Keratinocyte (primary cell): ENCODE measurements around the gene ZNF438. TPM values are rescaled to one million over a fixed set of nuclear protein-coding genes. Genes with fewer than 3 reads are reported as not detected.

Experiments used
- DNase-seq: peaks from one replicate; pipeline ENCODE4 v3.0.0-alpha.2; 2011; ENCODE audit warnings: low read depth, missing footprints, low spot score
- FAIRE-seq: peaks from 2 replicates; lab custom pipeline; 2011; peaks lifted over from hg19 to GRCh38; lab: Jason Lieb, UNC
- H2AFZ ChIP-seq: 2 replicates; pipeline ENCODE4 v1.6.0; 2012; ENCODE audit warnings: low read length, control low read depth, inconsistent platforms; ENCODE audit not compliant: control insufficient read depth
- H3K27ac ChIP-seq: 2 replicates; pipeline ENCODE4 v1.5.1; 2011; ENCODE audit warnings: low read length; ENCODE audit not compliant: control insufficient read depth, insufficient read depth
- H3K27me3 ChIP-seq: 3 replicates; pipeline ENCODE4 v1.6.0; 2011; ENCODE audit warnings: low read length; ENCODE audit not compliant: control insufficient read depth, insufficient read depth; ENCODE audit errors: extremely low read depth
- H3K36me3 ChIP-seq, 2 experiments: 2 replicates in 1 of 2; 3 replicates in 1 of 2; pipeline ENCODE4 v1.5.1; 2011; ENCODE audit warnings: low read length in 2 of 2, mild to moderate bottlenecking in 1 of 2; ENCODE audit not compliant: control insufficient read depth in 2 of 2, insufficient read depth in 2 of 2; ENCODE audit errors: extremely low read depth in 1 of 2
- H3K4me1 ChIP-seq: 3 replicates; pipeline ENCODE4 v1.5.1; 2011; ENCODE audit warnings: low read length; ENCODE audit not compliant: control insufficient read depth, insufficient read depth; ENCODE audit errors: extremely low read depth
- H3K4me2 ChIP-seq: 3 replicates; pipeline ENCODE4 v1.6.0; 2011; ENCODE audit warnings: low read depth, low read length; ENCODE audit not compliant: control insufficient read depth, insufficient read depth; ENCODE audit errors: extremely low read depth
- H3K4me3 ChIP-seq, 3 experiments: fragments of 200-600 bp in 1 of 3; sonication (generic) in 1 of 3; 2 replicates in 2 of 3; 3 replicates in 1 of 3; pipeline ENCODE4 v1.5.1; 2011 to 2016; ENCODE audit warnings: low read length in 3 of 3, mild to moderate bottlenecking in 3 of 3, control low read depth in 2 of 3, inconsistent platforms in 1 of 3, low read depth in 1 of 3, mixed read lengths in 1 of 3, mixed run types in 1 of 3, moderate library complexity in 1 of 3; ENCODE audit not compliant: control insufficient read depth in 2 of 3, insufficient read depth in 2 of 3; ENCODE audit errors: extremely low read depth in 1 of 3
- H3K79me2 ChIP-seq: 2 replicates; pipeline ENCODE4 v1.6.0; 2012; ENCODE audit warnings: low read length; ENCODE audit not compliant: control insufficient read depth, insufficient read depth
- H3K9ac ChIP-seq: 3 replicates; pipeline ENCODE4 v1.6.0; 2011; ENCODE audit warnings: low read length; ENCODE audit not compliant: control insufficient read depth, insufficient read depth; ENCODE audit errors: extremely low read depth
- H3K9me1 ChIP-seq: 3 replicates; pipeline ENCODE4 v1.6.0; 2011; ENCODE audit warnings: low read length; ENCODE audit not compliant: control insufficient read depth, insufficient read depth; ENCODE audit errors: extremely low read depth
- H3K9me3 ChIP-seq: 2 replicates; pipeline ENCODE4 v1.5.1; 2012; ENCODE audit warnings: low read depth, low read length; ENCODE audit not compliant: control insufficient read depth
- H4K20me1 ChIP-seq: 3 replicates; pipeline ENCODE4 v1.6.0; 2011; ENCODE audit warnings: low read length; ENCODE audit not compliant: control insufficient read depth, insufficient read depth; ENCODE audit errors: extremely low read depth
- EZH2 ChIP-seq: IDR thresholded peaks from one replicate; pipeline ENCODE4 v1.6.1; 2012; ENCODE audit warnings: inconsistent platforms, mild to moderate bottlenecking, low read length, moderate library complexity
- dilution Hi-C: fragments of 300-500 bp; cut with MboI; formaldehyde crosslinking; loops from one replicate; pipeline ENCODE4 v1.7.0; 2020; ENCODE audit warnings: low sequenced_read_pairs; ENCODE audit not compliant: extremely low pct_ligation_motif_present
- polyA plus RNA-seq, 5 experiments: library from polyadenylated mRNA; depleted of rRNA in 3 of 5; stranded (reverse) in 3 of 5; stranded (forward) in 1 of 5; unstranded in 1 of 5; fragments of >200 nt; gene quantifications; 1 replicate in 1 of 5; 2 replicates in 3 of 5; 3 replicates in 1 of 5; pipeline versions ENCODE4 v1.2.1 to v1.2.3, GENCODE V29; 2011 to 2012; ENCODE audit warnings: missing spikeins in 2 of 5, low read depth in 1 of 5, low replicate concordance in 1 of 5
- TF ChIP-seq, protein P1 (sequence below), 3 experiments: IDR thresholded peaks in 1 of 3; conservative IDR thresholded peaks in 1 of 3; optimal IDR thresholded peaks in 1 of 3; 2 replicates in 2 of 3; 3 replicates in 1 of 3; pipeline versions ENCODE3 to v1.5.1; 2011; ENCODE audit warnings: low read length in 3 of 3, mild to moderate bottlenecking in 3 of 3, moderate library complexity in 2 of 3, control low read depth in 1 of 3, inconsistent platforms in 1 of 3; ENCODE audit not compliant: insufficient read depth in 2 of 3; ENCODE audit errors: extremely low read depth in 1 of 3

ZNF438 gene
- polyA plus RNA-seq, 1 donor (not counting 4 experiments of a cell fraction or from before 2014, with no cell fraction given): 2.8 TPM

DNA sequence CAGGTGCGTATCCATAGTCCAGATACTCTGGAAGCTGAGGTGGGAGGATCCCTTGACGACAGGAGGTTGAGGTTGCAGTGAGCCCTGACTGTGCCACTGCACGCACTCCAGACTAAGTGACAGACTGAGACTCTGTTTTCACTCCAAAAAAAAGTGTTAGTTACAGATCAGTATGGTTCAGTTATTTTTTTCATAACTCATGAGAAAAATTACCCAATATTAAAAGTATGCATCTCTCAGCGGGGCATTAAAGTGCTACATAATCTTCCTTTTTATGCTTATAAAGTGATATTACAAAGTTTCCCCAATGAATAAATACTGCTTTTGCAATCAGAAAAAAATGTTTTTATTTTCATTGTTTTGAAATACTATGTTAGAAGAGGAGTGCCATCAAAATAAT lies 147.9 kb downstream of the ZNF438 start:
- Histone ChIP-seq H3K9ac (no peak overlapping the region), H3K4me3 (no peak overlapping the region), H3K36me3 (no peaks in the 10 kb centered on the region), H2AFZ (no peak overlapping the region), H3K4me2 (no peak overlapping the region), H3K27ac (no peak overlapping the region), H3K79me2 (no peaks in the 10 kb centered on the region), H4K20me1 (no peaks in the 10 kb centered on the region), H3K9me3 (no peaks in the 10 kb centered on the region), H3K9me1 (no peaks in the 10 kb centered on the region), H3K4me1 (no peaks in the 10 kb centered on the region), H3K27me3 (no peaks in the 10 kb centered on the region)
- TF ChIP-seq, protein P1, sequence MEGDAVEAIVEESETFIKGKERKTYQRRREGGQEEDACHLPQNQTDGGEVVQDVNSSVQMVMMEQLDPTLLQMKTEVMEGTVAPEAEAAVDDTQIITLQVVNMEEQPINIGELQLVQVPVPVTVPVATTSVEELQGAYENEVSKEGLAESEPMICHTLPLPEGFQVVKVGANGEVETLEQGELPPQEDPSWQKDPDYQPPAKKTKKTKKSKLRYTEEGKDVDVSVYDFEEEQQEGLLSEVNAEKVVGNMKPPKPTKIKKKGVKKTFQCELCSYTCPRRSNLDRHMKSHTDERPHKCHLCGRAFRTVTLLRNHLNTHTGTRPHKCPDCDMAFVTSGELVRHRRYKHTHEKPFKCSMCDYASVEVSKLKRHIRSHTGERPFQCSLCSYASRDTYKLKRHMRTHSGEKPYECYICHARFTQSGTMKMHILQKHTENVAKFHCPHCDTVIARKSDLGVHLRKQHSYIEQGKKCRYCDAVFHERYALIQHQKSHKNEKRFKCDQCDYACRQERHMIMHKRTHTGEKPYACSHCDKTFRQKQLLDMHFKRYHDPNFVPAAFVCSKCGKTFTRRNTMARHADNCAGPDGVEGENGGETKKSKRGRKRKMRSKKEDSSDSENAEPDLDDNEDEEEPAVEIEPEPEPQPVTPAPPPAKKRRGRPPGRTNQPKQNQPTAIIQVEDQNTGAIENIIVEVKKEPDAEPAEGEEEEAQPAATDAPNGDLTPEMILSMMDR (optimal IDR thresholded peaks at IDR 0.05 in 1 of 3, IDR thresholded peaks at IDR 0.05 in 1 of 3, conservative IDR thresholded peaks at IDR 0.05 in 1 of 3; ENCODE audit: extremely low read depth in 1 of 3, insufficient read depth in 2 of 3, low read length in 3 of 3): no peak
- TF ChIP-seq EZH2: no peak
- dilution Hi-C loops: no loop called here
- DNase-seq (no peak), FAIRE-seq (no peak)

DNA sequence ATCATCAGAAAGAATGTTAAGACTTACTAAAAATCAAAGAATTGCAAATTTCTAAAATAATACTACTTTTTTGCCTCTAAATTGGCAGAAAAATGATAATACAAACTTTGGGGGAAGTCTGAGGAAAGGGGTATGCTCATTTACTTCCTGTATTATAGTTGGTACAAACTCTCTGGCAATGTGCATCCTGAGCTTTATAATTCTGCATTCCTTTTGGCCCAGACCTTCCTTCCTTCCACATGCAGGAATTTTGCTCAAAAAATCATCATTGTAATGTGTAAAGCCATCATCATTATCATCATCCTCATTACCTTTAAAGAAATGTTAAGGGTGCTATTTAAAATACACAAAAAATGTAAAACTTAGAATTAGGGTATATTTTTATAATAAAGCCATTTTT lies 148.5 kb downstream of the ZNF438 start:
- no peak overlapping the region for H2AFZ ChIP-seq
- no peaks in the 10 kb centered on the region for H3K4me1 ChIP-seq
- TF ChIP-seq EZH2: no peak
- TF ChIP-seq, protein P1 (optimal IDR thresholded peaks at IDR 0.05 in 1 of 3, IDR thresholded peaks at IDR 0.05 in 1 of 3, conservative IDR thresholded peaks at IDR 0.05 in 1 of 3; ENCODE audit: extremely low read depth in 1 of 3, insufficient read depth in 2 of 3, low read length in 3 of 3): no peak
- no peak overlapping the region for H3K4me2 ChIP-seq
- no peak overlapping the region for H3K9ac ChIP-seq
- no peaks in the 10 kb centered on the region for H3K36me3 ChIP-seq
- DNase-seq: no peak
- H3K4me3 ChIP-seq: no peak overlapping the region
- FAIRE-seq: no peak
- no peaks in the 10 kb centered on the region for H4K20me1 ChIP-seq
- dilution Hi-C loops: no loop called here
- no peaks in the 10 kb centered on the region for H3K9me3 ChIP-seq
- no peaks in the 10 kb centered on the region for H3K79me2 ChIP-seq
- H3K27me3 ChIP-seq: no peaks in the 10 kb centered on the region
- no peaks in the 10 kb centered on the region for H3K9me1 ChIP-seq
- no peak overlapping the region for H3K27ac ChIP-seq
